NCI-H446 treated with DMSO at 0.1 percent for 48 hours (cell line): ENCODE measurements around the gene ECT2.
"Not testable (repeated sequence)": the region's sequence is repeated elsewhere in the genome, so short reads cannot be mapped to it uniquely, and the experiment has no call there.

Source experiments
- DNase-seq: peaks from one replicate; lab custom pipeline; 2025; lab: John Stamatoyannopoulos, UW

ECT2 gene

DNA sequence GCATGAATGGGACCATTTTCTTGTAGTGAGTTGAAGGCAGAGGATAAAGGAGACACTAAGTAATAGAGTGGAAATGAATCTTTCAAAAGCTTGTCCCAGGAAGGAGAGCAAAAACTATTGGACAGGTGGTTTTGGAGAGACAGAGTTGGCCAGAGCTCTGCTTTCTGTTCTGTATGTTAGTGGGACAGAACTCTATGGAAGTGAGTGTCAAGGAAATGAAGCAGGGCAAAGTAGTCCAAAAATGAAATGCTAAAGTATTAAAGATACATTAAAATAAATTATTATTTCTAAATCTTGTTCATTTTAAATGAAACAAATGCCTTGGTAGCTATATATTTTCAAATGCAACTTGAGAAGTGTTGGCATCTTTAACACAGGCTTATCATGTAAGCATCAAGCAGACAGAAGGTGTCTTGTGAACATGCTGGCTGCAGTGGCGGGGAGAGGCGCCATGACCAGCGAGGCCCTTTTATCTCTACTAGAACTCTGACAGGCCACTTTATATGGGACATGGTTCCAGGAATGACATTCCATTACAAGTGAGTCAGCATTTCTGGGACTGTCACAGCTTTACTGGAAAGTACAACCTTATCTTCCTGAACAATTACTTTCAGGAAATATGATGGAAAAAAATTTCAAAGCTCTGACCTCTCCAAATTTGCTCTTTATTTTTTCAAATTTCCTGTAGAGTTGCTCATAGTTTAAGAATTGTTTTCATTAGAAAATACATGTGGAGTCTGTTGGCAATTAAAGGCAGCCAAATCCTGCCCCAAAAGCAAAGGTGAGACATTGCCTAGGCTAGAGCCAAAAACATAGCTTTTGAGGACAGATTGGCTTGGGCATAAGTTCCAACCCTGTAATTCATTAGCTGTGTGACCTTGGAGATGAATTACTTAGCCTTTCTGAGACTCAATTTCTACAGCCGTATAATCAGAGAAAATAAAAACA, 106.5 kb downstream of the ECT2 start:
- no peak for DNase-seq

DNA sequence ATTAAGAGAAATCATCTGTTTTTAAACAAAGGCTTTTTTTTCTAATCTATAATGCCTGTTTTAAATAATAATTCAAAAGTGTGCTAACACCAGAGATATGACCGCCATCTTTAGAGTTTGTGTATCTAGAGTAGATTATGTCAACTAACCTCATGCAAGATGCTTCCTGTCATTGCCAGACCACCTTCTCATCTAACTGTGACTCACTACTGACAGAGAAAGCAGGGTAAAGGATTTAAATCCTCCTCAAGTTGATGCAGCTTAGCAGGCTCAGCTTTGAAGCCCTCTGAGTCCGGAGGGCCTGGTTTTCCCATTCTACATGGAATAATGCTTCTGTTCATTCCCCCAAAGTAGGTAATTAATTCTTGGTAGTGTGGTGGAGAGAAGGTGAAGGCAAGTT, 108.5 kb downstream of the ECT2 start:
- DNase-seq: no peak

DNA sequence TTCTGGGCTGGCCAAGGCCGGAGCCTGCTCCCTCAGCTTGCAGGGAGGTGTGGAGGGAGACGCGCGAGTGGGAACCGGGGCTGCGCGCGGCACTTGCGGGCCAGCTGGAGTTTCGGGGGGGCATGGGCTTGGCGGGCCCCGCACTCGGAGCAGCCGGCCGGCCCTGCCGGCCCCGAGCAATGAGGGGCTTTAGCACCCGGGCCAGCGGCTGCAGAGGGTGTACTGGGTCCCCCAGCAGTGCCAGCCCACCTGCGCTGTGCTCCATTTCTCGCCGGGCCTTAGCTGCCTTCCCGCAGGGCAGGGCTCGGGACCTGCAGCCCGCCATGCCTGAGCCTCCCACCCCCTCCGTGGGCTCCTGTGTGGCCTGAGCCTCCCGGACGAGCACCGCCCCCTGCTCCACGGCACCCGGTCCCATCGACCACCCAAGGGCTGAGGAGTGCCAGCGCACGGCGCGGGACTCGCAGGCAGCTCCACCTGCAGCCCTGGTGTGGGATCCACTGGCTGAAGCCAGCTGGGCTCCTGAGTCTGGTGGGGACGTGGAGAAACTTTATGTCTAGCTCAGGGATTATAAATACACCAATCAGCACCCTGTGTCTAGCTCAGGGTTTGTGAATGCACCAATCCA, 116.3 kb downstream of the ECT2 start:
- DNase-seq: not testable (repeated sequence)

DNA sequence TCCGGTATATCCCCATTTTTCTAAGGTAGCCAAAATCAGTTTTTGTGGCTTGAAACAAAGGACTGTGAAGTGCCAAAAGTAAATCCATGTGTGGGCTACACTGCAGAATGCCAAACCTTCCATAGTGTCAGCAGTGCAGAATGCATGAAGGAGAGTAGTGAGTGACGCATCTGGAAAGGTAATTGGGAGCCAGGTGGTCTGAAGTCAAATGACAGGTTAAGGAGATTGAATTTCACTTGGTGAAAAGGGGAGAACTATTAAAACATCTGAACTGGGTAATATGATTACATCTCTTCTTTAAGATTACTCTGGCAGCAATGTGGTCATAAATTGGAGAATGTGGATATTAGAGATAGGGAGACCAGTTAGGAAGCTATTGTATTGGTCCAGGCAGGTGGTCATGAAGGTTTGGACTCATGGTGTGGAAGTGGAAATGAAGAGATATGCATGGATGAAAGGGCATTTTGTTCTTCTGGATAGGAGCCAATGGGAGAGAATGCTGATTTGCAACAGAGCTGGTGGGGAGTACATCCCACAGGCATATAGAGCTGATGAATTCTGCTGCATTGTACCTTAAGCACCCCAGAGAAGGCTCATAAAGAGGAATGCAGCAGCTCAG, 118.2 kb downstream of the ECT2 start:
- DNase-seq: no peak

DNA sequence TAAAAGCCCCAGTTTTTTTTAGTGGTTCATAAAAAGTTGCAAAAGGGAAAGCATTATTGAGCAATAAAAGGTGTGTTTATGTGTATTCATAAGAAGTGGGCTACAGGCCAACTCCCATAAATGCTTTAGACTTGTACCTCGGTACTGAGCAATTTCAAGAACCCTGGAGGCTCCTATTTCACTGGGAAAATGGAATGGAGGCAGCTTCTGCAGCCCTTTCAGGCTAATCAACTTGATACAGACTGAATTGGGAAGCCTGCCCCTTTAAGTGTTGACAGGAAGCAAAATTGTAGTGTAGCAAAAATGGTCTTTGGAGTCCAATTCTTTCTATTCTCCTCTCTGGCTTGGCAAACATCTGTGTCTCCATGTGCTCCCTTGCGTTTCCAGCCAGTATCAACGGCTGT, 118.8 kb downstream of the ECT2 start:
- DNase-seq: peak; percentile 14

DNA sequence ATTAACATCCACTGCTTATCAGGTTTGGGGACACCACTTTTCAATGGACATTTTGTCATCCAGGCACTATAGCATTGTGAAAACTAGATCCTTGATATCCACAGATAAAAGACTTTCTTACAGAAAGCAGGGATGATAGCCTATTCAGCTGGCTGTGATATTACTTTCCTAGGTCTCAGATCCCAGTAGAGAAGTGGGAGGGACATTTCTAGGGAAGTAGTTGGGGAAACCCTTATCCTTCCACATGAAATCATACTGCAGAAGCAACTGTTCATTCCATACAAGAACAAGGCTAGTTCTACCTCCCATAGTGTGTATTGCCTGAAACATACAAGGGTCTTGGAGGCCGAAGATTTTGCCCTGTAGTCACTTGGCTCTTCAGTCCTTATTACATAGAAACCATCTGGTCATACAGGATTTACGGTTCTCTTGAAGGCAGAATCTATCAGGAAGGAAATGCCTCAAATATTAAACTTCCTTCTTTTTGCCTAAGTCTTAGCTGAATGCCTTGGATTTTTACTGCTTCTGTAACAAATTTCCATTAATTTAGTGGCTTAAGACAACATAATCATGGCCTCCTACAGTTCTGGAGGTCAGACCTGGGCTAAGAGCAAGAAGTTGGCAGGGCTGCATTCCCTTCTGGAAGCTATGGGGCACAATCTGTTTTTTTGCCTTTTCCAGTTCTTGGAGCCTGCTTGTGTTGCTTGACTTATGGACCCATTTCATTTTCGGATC, 119.4 kb downstream of the ECT2 start:
- no peak for DNase-seq
